C4-2B (cell line): ENCODE data around the gene OR4D1.

ENCODE experiments used
- ZFX ChIP-seq: fragments of 450-650 bp; IDR thresholded peaks from 2 replicates; pipeline ENCODE4 v1.6.1; 2017
- TF ChIP-seq, protein P1 (sequence below): fragments of 450-650 bp; conservative IDR thresholded peaks from 2 replicates; pipeline ENCODE4 v1.5.1; 2017; ENCODE audit warnings: mild to moderate bottlenecking

DNA sequence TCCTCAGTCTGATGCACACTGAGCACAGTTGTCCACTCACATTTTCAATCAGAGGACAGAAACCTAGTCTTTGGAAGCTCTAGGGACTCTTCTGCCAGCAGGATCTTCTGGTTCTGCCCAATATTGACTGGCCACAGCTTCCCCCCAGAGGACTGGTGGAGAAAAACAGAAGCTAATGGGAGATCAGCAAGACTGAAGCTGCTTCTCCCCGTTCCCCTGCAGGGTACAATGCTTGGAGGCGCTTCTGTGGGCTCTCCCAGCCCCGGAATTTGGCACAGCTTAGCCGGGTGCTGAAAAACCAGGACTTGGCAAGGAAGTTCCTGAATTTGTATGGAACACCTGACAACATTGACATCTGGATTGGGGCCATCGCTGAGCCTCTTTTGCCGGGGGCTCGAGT, 54.7 kb downstream of the OR4D1 start:
- TF ChIP-seq, protein P1, sequence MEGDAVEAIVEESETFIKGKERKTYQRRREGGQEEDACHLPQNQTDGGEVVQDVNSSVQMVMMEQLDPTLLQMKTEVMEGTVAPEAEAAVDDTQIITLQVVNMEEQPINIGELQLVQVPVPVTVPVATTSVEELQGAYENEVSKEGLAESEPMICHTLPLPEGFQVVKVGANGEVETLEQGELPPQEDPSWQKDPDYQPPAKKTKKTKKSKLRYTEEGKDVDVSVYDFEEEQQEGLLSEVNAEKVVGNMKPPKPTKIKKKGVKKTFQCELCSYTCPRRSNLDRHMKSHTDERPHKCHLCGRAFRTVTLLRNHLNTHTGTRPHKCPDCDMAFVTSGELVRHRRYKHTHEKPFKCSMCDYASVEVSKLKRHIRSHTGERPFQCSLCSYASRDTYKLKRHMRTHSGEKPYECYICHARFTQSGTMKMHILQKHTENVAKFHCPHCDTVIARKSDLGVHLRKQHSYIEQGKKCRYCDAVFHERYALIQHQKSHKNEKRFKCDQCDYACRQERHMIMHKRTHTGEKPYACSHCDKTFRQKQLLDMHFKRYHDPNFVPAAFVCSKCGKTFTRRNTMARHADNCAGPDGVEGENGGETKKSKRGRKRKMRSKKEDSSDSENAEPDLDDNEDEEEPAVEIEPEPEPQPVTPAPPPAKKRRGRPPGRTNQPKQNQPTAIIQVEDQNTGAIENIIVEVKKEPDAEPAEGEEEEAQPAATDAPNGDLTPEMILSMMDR: no peak
- no peak for TF ChIP-seq ZFX
